Mesendoderm (in vitro differentiated cells): ENCODE data around the gene HNRNPA1.

ENCODE experiments used
- DNase-seq: peaks from one replicate; pipeline ENCODE4 v3.0.0; 2013
- H2AK5ac ChIP-seq: 2 replicates; pipeline ENCODE4 v1.6.1; 2013; ENCODE audit warnings: low read length, inconsistent platforms
- H2BK120ac ChIP-seq: 2 replicates; pipeline ENCODE4 v1.6.1; 2013; ENCODE audit warnings: low read depth, mild to moderate bottlenecking, low read length, moderate library complexity, mixed read lengths
- H2BK15ac ChIP-seq: replicated peaks from 2 replicates; pipeline ENCODE4 v1.6.1; 2013; ENCODE audit warnings: low read depth, mild to moderate bottlenecking, moderate library complexity
- H2BK5ac ChIP-seq: 2 replicates; pipeline ENCODE4 v1.6.1; 2013; ENCODE audit warnings: low read length, inconsistent platforms
- H3K18ac ChIP-seq: 2 replicates; pipeline ENCODE4 v1.6.1; 2013; ENCODE audit warnings: mild to moderate bottlenecking, low read length, mixed read lengths
- H3K23ac ChIP-seq: one replicate; pipeline ENCODE4 v1.6.1; 2013; ENCODE audit warnings: low read length
- H3K27ac ChIP-seq: 2 replicates; pipeline ENCODE4 v1.5.1; 2013; ENCODE audit warnings: low read depth, mild to moderate bottlenecking, inconsistent platforms, low read length, moderate library complexity
- H3K27me3 ChIP-seq: 2 replicates; pipeline ENCODE4 v1.6.1; 2013; ENCODE audit warnings: low read length, control low read depth, mild to moderate bottlenecking, inconsistent platforms; ENCODE audit not compliant: insufficient read depth, poor library complexity
- H3K36me3 ChIP-seq: 2 replicates; pipeline ENCODE4 v1.6.1; 2013; ENCODE audit warnings: low read length, inconsistent platforms; ENCODE audit not compliant: control insufficient read depth, insufficient read depth
- H3K4ac ChIP-seq: one replicate; pipeline ENCODE4 v1.6.1; 2013; ENCODE audit warnings: low read depth, mild to moderate bottlenecking, low read length, moderate library complexity
- H3K4me1 ChIP-seq: 2 replicates; pipeline ENCODE4 v1.6.1; 2013; ENCODE audit warnings: low read depth, low read length, inconsistent platforms; ENCODE audit not compliant: control insufficient read depth
- H3K4me2 ChIP-seq: 2 replicates; pipeline ENCODE4 v1.6.1; 2013; ENCODE audit warnings: low read length
- H3K4me3 ChIP-seq: 2 replicates; pipeline ENCODE4 v1.5.1; 2013; ENCODE audit warnings: mild to moderate bottlenecking, low read length
- H3K56ac ChIP-seq: one replicate; pipeline ENCODE4 v1.6.1; 2013; ENCODE audit warnings: low read length
- H3K79me1 ChIP-seq: 2 replicates; pipeline ENCODE4 v1.6.1; 2013; ENCODE audit warnings: low read length, inconsistent platforms
- H3K79me2 ChIP-seq: 2 replicates; pipeline ENCODE4 v1.6.1; 2013; ENCODE audit warnings: mild to moderate bottlenecking, low read length; ENCODE audit not compliant: control insufficient read depth, insufficient read depth
- H3K9ac ChIP-seq: 2 replicates; pipeline ENCODE4 v1.6.1; 2013; ENCODE audit warnings: low read length, inconsistent platforms
- H4K5ac ChIP-seq: one replicate; pipeline ENCODE4 v1.6.1; 2013; ENCODE audit warnings: low read length
- H4K8ac ChIP-seq: one replicate; pipeline ENCODE4 v1.6.1; 2013; ENCODE audit warnings: low read depth, mild to moderate bottlenecking, control low read depth, low read length, moderate library complexity
- WGBS: extraction: QIAGEN DNeasy Blood & Tissue Kit; methylation state at CpG from one replicate; pipeline ENCODE4 v1.1.7; 2013; ENCODE audit warnings: low lambda C conversion rate, missing lambda C conversion rate; ENCODE audit not compliant: insufficient coverage; ENCODE audit errors: extremely low coverage; 5-methylcytosine and 5-hydroxymethylcytosine counted together

HNRNPA1 gene

DNA sequence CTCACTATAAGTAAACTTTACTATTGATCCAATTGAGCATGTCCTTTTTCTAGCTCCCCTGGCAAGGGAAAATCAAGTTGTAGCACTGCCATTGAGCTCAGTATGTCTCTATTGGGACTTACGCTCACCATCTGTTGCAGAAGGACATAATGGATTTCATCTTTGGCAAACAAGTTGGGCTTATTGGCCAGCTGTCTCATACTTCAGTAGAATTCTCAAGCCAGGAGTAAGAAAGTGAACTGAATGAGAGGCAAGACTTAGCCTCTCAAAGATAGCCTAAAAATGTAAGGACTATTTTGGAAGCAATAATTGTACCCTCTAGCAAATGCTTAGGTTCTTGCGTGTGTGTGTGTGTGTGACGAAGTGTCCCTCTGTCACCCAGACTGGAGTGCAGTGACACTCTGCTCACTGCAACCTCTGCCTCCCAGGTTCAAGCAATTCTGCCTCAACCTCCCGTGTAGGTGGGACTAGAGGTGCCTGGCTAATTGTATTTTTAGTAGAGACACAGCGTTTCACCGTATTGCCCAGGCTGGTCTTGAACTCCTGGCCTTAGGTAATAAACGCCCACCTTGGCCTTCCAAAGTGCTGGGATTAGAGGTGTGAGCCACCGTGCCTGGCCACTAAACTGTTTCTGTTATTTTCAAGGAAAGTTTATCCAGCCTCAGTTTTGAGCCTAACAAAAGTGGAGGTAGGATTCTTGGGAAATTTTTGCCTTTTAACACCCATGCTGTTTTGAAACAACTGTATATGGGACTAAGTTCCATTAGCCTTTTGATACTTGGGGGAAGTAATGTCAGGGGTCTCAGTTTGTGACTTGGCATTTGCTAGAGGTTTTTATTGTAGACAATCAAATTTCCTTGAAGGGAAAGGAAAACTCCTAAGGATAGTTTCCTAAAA, 7.0 kb downstream of the HNRNPA1 start:
- Histone ChIP-seq H3K18ac (no peak overlapping the region), H3K23ac (no peak overlapping the region), H2BK5ac (no peak overlapping the region), H4K5ac (no peak overlapping the region), H4K8ac (no peak overlapping the region), H3K36me3 (peaks cover 21% of the 10 kb centered on the region), H3K27ac (no peak overlapping the region), H3K56ac (no peak overlapping the region), H3K4me2 (no peak overlapping the region), H3K79me2 (peaks cover 19% of the 10 kb centered on the region), H2BK15ac (no peak overlapping the region), H2AK5ac (no peak overlapping the region), H3K27me3 (no peaks in the 10 kb centered on the region), H3K79me1 (no peaks in the 10 kb centered on the region), H3K4me3 (no peak overlapping the region), H3K9ac (no peak overlapping the region), H3K4ac (no peak overlapping the region), H2BK120ac (no peak overlapping the region), H3K4me1 (no peaks in the 10 kb centered on the region)
- no CpG with 5 or more reads among the region's 8 CpGs for WGBS
- DNase-seq: peak; percentile 16

DNA sequence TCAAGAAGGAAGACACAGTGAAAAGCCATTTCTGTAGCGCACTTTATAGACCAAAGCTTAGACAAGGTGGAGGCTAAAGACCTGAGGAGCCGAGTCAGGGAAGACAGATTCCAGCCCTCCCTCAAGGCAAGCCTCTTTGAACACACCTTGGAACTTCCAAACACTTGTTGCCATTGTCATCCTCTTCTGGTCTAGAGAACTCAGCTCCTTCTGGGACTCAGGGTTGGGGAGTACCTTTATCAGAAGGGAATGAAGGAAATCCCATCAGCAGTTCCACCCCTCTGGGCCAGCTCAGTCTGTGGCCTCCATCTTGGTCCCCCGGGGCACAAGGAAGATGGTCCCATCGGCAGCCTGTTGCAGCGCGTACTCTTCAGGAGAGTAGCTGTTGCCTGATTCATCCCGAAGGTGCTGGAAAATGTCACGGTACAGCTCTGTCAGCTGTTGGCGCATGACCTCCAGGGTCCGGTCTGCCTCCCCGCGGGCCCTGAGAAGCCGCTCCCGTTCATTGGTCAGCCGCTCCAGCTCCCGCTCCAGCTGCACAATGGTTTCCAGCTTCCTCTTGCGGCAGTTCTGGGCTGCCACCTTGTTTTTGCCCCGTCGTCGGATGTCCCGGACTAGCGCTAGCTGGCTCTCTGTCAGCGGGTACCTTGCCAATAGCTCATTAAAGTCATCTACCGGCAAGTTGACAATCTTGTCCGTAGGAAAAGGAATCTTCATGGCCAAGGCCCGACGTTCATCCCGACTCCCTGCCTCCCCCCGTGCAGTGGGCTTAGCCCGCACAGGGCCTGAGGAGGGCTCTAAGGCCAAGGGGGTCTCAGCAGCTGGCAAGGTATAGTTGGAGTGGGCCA, 11.8 kb downstream of the HNRNPA1 start:
- Histone ChIP-seq H3K9ac (no peak overlapping the region), H3K36me3 (peaks cover 2% of the 10 kb centered on the region), H3K79me1 (no peaks in the 10 kb centered on the region), H2BK15ac (no peak overlapping the region), H3K23ac (no peak overlapping the region), H3K4me2 (no peak overlapping the region), H4K5ac (no peak overlapping the region), H3K4ac (no peak overlapping the region), H2BK120ac (no peak overlapping the region), H2AK5ac (no peak overlapping the region), H3K18ac (no peak overlapping the region), H2BK5ac (no peak overlapping the region), H4K8ac (no peak overlapping the region), H3K79me2 (no peaks in the 10 kb centered on the region), H3K4me3 (no peak overlapping the region), H3K27ac (no peak overlapping the region), H3K27me3 (no peaks in the 10 kb centered on the region), H3K56ac (no peak overlapping the region), H3K4me1 (no peaks in the 10 kb centered on the region)
- no peak for DNase-seq
- WGBS: no CpG with 5 or more reads among the region's 30 CpGs

DNA sequence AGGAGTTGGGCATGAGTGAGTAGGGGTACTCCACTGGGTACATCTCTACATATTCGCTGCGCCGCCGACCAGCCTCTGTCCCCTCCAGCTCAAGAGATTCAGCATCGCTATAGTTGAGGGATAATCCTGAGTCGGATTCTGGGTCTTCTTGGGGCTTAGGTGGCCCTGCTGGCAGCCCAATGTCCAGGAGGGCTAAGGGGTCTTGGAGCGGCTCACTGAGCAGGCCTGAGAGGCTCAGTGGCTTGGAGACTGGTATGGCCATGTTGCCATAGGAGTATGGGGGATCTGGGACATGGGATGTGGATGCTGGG, 12.4 kb downstream of the HNRNPA1 start:
- Histone ChIP-seq H3K4me3 (no peak overlapping the region), H2BK120ac (no peak overlapping the region), H3K18ac (no peak overlapping the region), H3K79me1 (no peaks in the 10 kb centered on the region), H2BK5ac (no peak overlapping the region), H2AK5ac (no peak overlapping the region), H3K9ac (no peak overlapping the region), H3K56ac (no peak overlapping the region), H2BK15ac (no peak overlapping the region), H3K4me2 (no peak overlapping the region), H3K27me3 (no peaks in the 10 kb centered on the region), H4K8ac (no peak overlapping the region), H3K79me2 (no peaks in the 10 kb centered on the region), H3K23ac (no peak overlapping the region), H3K27ac (no peak overlapping the region), H3K4me1 (no peaks in the 10 kb centered on the region), H3K36me3 (no peaks in the 10 kb centered on the region), H3K4ac (no peak overlapping the region), H4K5ac (no peak overlapping the region)
- DNase-seq: no peak
- no CpG with 5 or more reads among the region's 7 CpGs for WGBS

DNA sequence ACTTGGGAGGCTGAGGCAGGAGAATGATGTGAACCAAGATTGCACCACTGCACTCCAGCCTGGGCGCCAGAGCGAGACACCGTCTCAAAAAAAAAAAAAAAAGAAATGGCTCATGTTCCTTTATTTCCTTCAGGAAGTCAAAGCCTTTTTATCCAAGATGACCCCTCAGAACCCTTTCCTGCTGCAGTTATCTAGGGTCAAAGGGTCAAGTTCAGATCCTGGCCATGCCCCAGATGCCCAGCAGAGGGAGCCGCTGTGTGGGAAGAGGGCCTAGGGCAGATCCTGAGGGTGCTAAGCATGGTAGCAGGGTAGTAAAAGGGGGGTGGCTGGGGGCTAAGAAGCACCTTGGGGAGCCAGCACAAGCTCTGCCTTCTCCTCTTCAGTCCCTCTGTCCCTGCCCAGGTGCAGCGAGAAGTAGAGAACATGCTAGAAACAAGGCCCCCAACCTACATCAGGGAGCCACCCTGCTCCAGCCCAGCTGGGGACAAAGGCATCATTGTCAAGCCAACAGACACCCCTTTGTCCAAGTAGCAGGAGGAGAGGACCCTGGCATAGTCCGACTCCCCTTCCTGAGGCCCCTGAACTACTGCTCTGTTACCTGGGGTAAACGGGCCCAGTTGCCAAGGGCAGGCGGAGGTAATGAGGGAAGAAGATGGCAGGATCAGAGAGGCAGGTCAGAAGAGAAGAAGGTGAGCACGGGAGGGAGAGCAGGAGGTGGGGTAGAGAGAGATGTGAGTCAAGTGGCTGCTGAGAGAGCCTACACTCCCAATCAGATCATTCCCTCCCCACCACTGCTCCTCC, 13.8 kb downstream of the HNRNPA1 start:
- Histone ChIP-seq H3K9ac (no peak overlapping the region), H3K4me1 (no peaks in the 10 kb centered on the region), H3K36me3 (no peaks in the 10 kb centered on the region), H2BK5ac (no peak overlapping the region), H2AK5ac (no peak overlapping the region), H3K27me3 (no peaks in the 10 kb centered on the region), H4K8ac (no peak overlapping the region), H2BK120ac (no peak overlapping the region), H3K4me2 (no peak overlapping the region), H3K27ac (no peak overlapping the region), H3K23ac (no peak overlapping the region), H2BK15ac (no peak overlapping the region), H3K18ac (no peak overlapping the region), H3K79me1 (no peaks in the 10 kb centered on the region), H3K79me2 (no peaks in the 10 kb centered on the region), H4K5ac (no peak overlapping the region), H3K56ac (no peak overlapping the region), H3K4ac (no peak overlapping the region), H3K4me3 (no peak overlapping the region)
- DNase-seq: peak; percentile 73
- no CpG with 5 or more reads among the region's 9 CpGs for WGBS

DNA sequence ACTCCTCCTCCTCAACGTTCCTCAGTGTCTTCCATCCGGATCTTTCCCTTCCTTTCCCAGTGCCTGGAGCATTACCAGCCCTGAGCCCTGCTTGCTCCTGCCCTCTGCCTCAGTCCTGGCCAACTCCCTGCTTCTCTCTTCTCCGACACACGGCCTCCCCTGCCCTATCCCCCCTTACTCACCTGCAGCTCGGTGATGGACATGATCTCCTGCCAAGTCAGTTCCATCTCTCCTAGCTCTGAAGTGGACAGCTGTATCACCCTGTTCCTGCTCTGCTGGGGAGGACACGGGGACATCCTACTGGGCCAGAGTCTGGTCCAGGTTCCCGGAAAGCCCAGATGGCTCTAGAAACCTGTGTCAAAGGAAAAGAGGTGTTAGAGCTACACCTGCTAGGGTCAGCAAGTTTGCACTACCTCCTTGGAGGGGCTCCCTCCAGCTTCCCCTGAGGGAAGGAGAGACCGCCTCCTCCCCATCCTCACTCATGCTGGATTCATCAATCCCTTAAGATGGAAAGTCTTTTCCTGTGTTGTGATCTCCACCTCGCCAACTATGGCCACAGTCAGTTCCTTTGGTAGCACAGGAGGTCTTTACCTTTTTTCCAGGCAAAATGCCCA, 14.5 kb downstream of the HNRNPA1 start:
- Histone ChIP-seq H3K27me3 (no peaks in the 10 kb centered on the region), H4K5ac (no peak overlapping the region), H3K4me2 (no peak overlapping the region), H3K9ac (no peak overlapping the region), H2BK5ac (no peak overlapping the region), H3K56ac (no peak overlapping the region), H2BK15ac (no peak overlapping the region), H3K4me1 (peaks cover 3% of the 10 kb centered on the region), H3K18ac (no peak overlapping the region), H3K27ac (no peak overlapping the region), H3K4me3 (no peak overlapping the region), H3K4ac (no peak overlapping the region), H2BK120ac (no peak overlapping the region), H3K79me1 (no peaks in the 10 kb centered on the region), H4K8ac (no peak overlapping the region), H3K36me3 (no peaks in the 10 kb centered on the region), H3K79me2 (no peaks in the 10 kb centered on the region), H3K23ac (no peak overlapping the region), H2AK5ac (no peak overlapping the region)
- DNase-seq: no peak
- WGBS: no CpG with 5 or more reads among the region's 9 CpGs
